B cell (primary cell): Measurements from ENCODE around the gene NGEF. TPM values are rescaled to one million over a fixed set of nuclear protein-coding genes. Genes with fewer than 3 reads are reported as not detected.

ENCODE experiments used
- ATAC-seq: fragments of 200-7000 bp; cut with Tn5 transposase; one replicate; pipeline ENCODE4 v1.10.0; 2021; ENCODE audit warnings: low read depth, mild to moderate bottlenecking, moderate number of reproducible peaks, moderate library complexity
- CTCF ChIA-PET: fragments of 350-600 bp; sonication (Branson Sonifier 250); formaldehyde crosslinking; loops from one replicate; lab custom pipeline; 2021; ENCODE audit warnings: antibody characterized with exemption, inconsistent platforms; lab: Charles Lee
- POLR2A ChIA-PET: fragments of 350-600 bp; sonication (Branson Sonifier 250); formaldehyde crosslinking; loops from one replicate; lab custom pipeline; 2021; ENCODE audit warnings: antibody characterized with exemption; lab: Charles Lee
- DNase-seq: peaks from one replicate; pipeline ENCODE4 v3.0.0; 2013
- H2AFZ ChIP-seq: 2 replicates; pipeline ENCODE4 v1.6.1; 2012; ENCODE audit warnings: mild to moderate bottlenecking, low read depth, low read length; ENCODE audit not compliant: insufficient read depth, poor library complexity, severe bottlenecking
- H3K27ac ChIP-seq, 2 donors: 1 replicate in 1 of 2; 2 replicates in 1 of 2; pipeline ENCODE4 v1.5.1; 2012 to 2013; ENCODE audit warnings: low read length in 2 of 2, mild to moderate bottlenecking in 2 of 2, moderate library complexity in 1 of 2
- H3K27me3 ChIP-seq, 4 experiments: fragments of 200-600 bp in 1 of 4; sonication (generic) in 1 of 4; replicated peaks in 1 of 4; 1 replicate in 2 of 4; 2 replicates in 2 of 4; pipeline versions ENCODE4 v1.6.1 to v1.7.0; 2013 to 2016; ENCODE audit warnings: low read length in 3 of 4, mild to moderate bottlenecking in 2 of 4, mixed read lengths in 1 of 4, moderate library complexity in 1 of 4; ENCODE audit not compliant: insufficient read depth in 4 of 4, control insufficient read depth in 3 of 4; ENCODE audit errors: control extremely low read depth in 1 of 4
- H3K36me3 ChIP-seq, 2 experiments: replicated peaks in 1 of 2; 1 replicate in 1 of 2; 2 replicates in 1 of 2; pipeline versions ENCODE4 v1.6.1 to v1.7.1; 2013; ENCODE audit warnings: low read length in 1 of 2; ENCODE audit not compliant: insufficient read depth in 2 of 2, control insufficient read depth in 1 of 2; ENCODE audit errors: control extremely low read depth in 1 of 2, extremely low read depth in 1 of 2
- H3K4me1 ChIP-seq, 2 donors: fragments of 200-600 bp in 1 of 2; sonication (generic) in 1 of 2; 1 replicate in 1 of 2; 2 replicates in 1 of 2; pipeline versions ENCODE4 v1.5.1 to v1.6.1; 2013 to 2017; ENCODE audit warnings: low read length in 2 of 2; ENCODE audit not compliant: control insufficient read depth in 2 of 2, insufficient read depth in 2 of 2
- H3K4me2 ChIP-seq: replicated peaks from 2 replicates; pipeline ENCODE3; 2012; ENCODE audit warnings: mild to moderate bottlenecking, low read depth, low read length; ENCODE audit not compliant: poor library complexity, severe bottlenecking
- H3K4me3 ChIP-seq, 5 experiments: fragments of 200-600 bp in 1 of 5; sonication (generic) in 1 of 5; 1 replicate in 3 of 5; 2 replicates in 2 of 5; pipeline versions ENCODE4 v1.5.1 to v1.7.0; 2011 to 2016; ENCODE audit warnings: low read length in 4 of 5, mild to moderate bottlenecking in 4 of 5, low read depth in 2 of 5, control low read depth in 1 of 5, moderate library complexity in 1 of 5; ENCODE audit not compliant: insufficient read depth in 1 of 5; ENCODE audit errors: control extremely low read depth in 1 of 5, extremely low read depth in 1 of 5
- H3K79me2 ChIP-seq: fragments of 200-600 bp; sonication (generic); one replicate; pipeline ENCODE4 v1.6.0; 2016; ENCODE audit warnings: low read length; ENCODE audit not compliant: control insufficient read depth, insufficient read depth
- H3K9ac ChIP-seq: fragments of 200-600 bp; sonication (generic); 2 replicates; pipeline ENCODE4 v1.6.1; 2017; ENCODE audit warnings: mild to moderate bottlenecking, low read length, moderate library complexity
- H3K9me3 ChIP-seq, 3 donors: one replicate each; pipeline versions ENCODE4 v1.6.1 to v1.7.1; 2013; ENCODE audit warnings: low read length in 2 of 3; ENCODE audit not compliant: control insufficient read depth in 2 of 3, insufficient read depth in 1 of 3; ENCODE audit errors: control extremely low read depth in 1 of 3
- H4K20me1 ChIP-seq: 2 replicates; pipeline ENCODE4 v1.6.0; 2012; ENCODE audit warnings: mild to moderate bottlenecking, low read length; ENCODE audit not compliant: insufficient read depth, control insufficient read depth, poor library complexity, severe bottlenecking
- H3K27ac Mint-ChIP-seq: one replicate; pipeline ENCODE4 v1.8.0; 2021; ENCODE audit warnings: mixed read lengths
- H3K27me3 Mint-ChIP-seq: one replicate; pipeline ENCODE4 v1.8.0; 2021; ENCODE audit warnings: mixed read lengths
- H3K4me1 Mint-ChIP-seq: one replicate; pipeline ENCODE4 v1.8.0; 2021; ENCODE audit warnings: mixed read lengths
- H3K4me3 Mint-ChIP-seq: one replicate; pipeline ENCODE4 v1.8.0; 2021; ENCODE audit warnings: mixed read lengths
- H3K9me3 Mint-ChIP-seq: one replicate; pipeline ENCODE4 v1.8.0; 2022; ENCODE audit warnings: mixed read lengths; ENCODE audit not compliant: insufficient read depth
- EZH2 ChIP-seq: IDR thresholded peaks from 2 replicates; pipeline ENCODE4 v1.6.1; 2012; ENCODE audit warnings: borderline replicate concordance, low read depth, mild to moderate bottlenecking, moderate library complexity, low read length; ENCODE audit not compliant: insufficient read depth, poor library complexity, severe bottlenecking
- WGBS: methylation state at CpG from one replicate; pipeline ENCODE4 v1.1.5; 2013; ENCODE audit warnings: missing lambda C conversion rate; ENCODE audit not compliant: insufficient coverage; 5-methylcytosine and 5-hydroxymethylcytosine counted together
- intact Hi-C: fragments of 100-400 bp; cut with micrococcal nuclease; formaldehyde crosslinking; loops from one replicate; pipeline ENCODE4 v1.10.0; 2022
- polyA plus RNA-seq: library from polyadenylated mRNA; depleted of rRNA; stranded (reverse); fragments of >200 nt; gene quantifications from 2 replicates; pipeline ENCODE4 v1.2.3, GENCODE V29; 2012
- total RNA-seq, 2 donors: library from RNA; stranded (reverse); fragments of 120-200 nt in 1 of 2; gene quantifications; 1 replicate in 1 of 2; 2 replicates in 1 of 2; pipeline versions ENCODE4 v1.2.3 to v1.2.4, GENCODE V29; 2013 to 2022
- TF ChIP-seq, protein P1 (sequence below): fragments of 200-600 bp; IDR thresholded peaks from one replicate; pipeline ENCODE4 v1.8.0; 2022; ENCODE audit warnings: antibody characterized with exemption, mild to moderate bottlenecking

The NGEF gene
- total and polyA plus RNA-seq, 2 donors (not counting 1 experiment from before 2014, with no cell fraction given): not detected

DNA sequence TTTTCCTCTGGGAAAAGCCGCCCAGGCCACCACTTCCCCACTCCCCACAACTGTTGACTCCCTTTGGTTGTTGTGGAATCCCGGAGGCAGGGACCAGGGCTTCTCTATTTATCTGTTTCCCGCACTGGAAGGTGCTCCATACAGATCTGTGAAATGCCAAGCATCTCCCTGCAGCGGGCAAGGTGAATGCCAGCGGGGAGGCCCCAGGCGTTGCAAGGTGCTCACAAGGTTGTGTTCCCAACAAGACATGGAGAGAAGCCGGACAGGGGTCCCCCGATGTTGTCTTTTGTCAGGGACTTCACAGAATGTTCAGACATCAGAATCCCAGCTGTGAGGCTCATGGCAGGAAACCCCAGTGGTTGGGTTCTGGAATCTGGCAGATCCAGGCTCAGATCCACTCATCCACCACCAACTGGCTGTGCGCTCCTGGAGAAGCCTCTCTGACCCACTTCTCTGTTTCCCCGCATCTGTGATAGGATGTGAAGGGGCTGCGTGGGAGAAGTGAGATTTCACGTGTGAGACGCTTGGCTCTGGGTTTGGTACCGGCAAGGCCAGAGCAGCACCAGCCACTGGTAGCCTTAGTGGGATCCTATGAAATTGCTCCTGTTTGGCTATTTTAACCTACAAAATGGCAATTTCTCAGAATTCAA is 10.8 kb upstream of the NGEF start:
- DNase-seq: no peak
- POLR2A ChIA-PET: no interaction called here
- 94% methylated on average over 13 of the region's 14 CpGs for WGBS
- Histone ChIP-seq H2AFZ (no peak overlapping the region), H3K9ac (no peak overlapping the region), H3K36me3 (no peaks in the 10 kb centered on the region), H3K4me2 (no peak overlapping the region), H3K27ac (no peak overlapping the region), H3K4me3 (no peak overlapping the region), H4K20me1 (no peaks in the 10 kb centered on the region), H3K27me3 (no peaks in the 10 kb centered on the region), H3K4me1 (no peaks in the 10 kb centered on the region), H3K79me2 (no peaks in the 10 kb centered on the region), H3K9me3 (no peaks in the 10 kb centered on the region)
- Mint-ChIP-seq H3K9me3 (no peaks in the 10 kb centered on the region), H3K27ac (no peak overlapping the region), H3K4me3 (no peak overlapping the region), H3K27me3 (no peaks in the 10 kb centered on the region), H3K4me1 (no peaks in the 10 kb centered on the region)
- TF ChIP-seq EZH2: no peak
- TF ChIP-seq, protein P1, sequence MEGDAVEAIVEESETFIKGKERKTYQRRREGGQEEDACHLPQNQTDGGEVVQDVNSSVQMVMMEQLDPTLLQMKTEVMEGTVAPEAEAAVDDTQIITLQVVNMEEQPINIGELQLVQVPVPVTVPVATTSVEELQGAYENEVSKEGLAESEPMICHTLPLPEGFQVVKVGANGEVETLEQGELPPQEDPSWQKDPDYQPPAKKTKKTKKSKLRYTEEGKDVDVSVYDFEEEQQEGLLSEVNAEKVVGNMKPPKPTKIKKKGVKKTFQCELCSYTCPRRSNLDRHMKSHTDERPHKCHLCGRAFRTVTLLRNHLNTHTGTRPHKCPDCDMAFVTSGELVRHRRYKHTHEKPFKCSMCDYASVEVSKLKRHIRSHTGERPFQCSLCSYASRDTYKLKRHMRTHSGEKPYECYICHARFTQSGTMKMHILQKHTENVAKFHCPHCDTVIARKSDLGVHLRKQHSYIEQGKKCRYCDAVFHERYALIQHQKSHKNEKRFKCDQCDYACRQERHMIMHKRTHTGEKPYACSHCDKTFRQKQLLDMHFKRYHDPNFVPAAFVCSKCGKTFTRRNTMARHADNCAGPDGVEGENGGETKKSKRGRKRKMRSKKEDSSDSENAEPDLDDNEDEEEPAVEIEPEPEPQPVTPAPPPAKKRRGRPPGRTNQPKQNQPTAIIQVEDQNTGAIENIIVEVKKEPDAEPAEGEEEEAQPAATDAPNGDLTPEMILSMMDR: no peak
- no peak for ATAC-seq
- intact Hi-C loops: loop anchor here (10.0 kb wide), 1 partner anchor 419 kb away; no protein-coding TSS in a partner anchor
- CTCF ChIA-PET: no interaction called here

DNA sequence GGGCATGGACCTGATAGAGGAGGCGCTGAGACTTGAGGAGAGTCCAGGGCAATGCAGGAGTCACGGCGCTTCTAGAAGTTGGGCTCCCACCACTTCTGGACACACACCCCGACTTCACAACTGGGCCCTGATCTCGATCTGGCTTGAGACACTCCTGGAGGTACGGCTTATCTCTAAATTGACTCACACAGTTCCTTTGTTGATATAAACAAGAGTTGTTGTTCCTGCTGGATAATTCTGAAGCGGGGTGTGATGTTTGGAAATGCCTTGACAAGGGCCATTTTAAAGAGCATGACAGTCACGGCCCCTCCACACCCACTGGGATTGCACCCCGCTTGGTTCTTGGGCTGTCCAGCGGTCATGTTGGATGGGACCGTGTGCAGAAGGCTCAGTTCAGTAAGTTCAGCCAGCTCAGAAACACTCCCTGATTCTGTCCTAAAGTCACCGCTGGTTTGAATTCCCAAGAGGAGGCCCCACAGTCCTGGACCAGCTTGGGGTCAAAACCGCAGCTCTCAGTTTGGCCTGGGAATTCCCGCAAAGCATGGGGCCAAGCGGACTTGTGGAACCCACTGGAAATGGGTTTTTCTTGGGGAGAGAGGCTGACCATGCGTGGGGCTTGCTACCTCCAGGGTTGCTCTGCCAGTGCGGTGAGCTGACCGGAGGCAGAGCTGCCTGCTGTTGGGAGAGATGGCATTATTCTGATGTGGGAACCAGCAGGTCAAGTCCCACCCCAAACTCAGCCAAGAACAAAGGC is 10.1 kb upstream of the NGEF start:
- ChIA-PET POLR2A (no interaction called here), CTCF (no interaction called here)
- Histone ChIP-seq H3K4me1 (no peaks in the 10 kb centered on the region), H3K4me2 (no peak overlapping the region), H3K9ac (no peak overlapping the region), H3K4me3 (no peak overlapping the region), H3K9me3 (no peaks in the 10 kb centered on the region), H3K27me3 (no peaks in the 10 kb centered on the region), H3K79me2 (no peaks in the 10 kb centered on the region), H3K27ac (no peak overlapping the region), H2AFZ (no peak overlapping the region), H3K36me3 (no peaks in the 10 kb centered on the region), H4K20me1 (no peaks in the 10 kb centered on the region)
- no peak for ATAC-seq
- H3K27me3 Mint-ChIP-seq: no peaks in the 10 kb centered on the region
- no peaks in the 10 kb centered on the region for H3K4me1 Mint-ChIP-seq
- 96% methylated on average over 12 of the region's 18 CpGs for WGBS
- TF ChIP-seq, protein P1: no peak
- TF ChIP-seq EZH2: no peak
- DNase-seq: no peak
- no peak overlapping the region for H3K4me3 Mint-ChIP-seq
- intact Hi-C loops: loop anchor here (10.0 kb wide), 1 partner anchor 418 kb away; no protein-coding TSS in a partner anchor
- peaks cover 1% of the 10 kb centered on the region for H3K9me3 Mint-ChIP-seq
- H3K27ac Mint-ChIP-seq: no peak overlapping the region
